Activated T-cell treated with anti-CD3 and anti-CD28 coated beads for 48 hours (primary cell): ENCODE data around the gene INTS6.

Source experiments
- DNase-seq: peaks from one replicate; pipeline ENCODE4 v3.0.0-alpha.2; 2020; ENCODE audit warnings: low read depth

The INTS6 gene

DNA sequence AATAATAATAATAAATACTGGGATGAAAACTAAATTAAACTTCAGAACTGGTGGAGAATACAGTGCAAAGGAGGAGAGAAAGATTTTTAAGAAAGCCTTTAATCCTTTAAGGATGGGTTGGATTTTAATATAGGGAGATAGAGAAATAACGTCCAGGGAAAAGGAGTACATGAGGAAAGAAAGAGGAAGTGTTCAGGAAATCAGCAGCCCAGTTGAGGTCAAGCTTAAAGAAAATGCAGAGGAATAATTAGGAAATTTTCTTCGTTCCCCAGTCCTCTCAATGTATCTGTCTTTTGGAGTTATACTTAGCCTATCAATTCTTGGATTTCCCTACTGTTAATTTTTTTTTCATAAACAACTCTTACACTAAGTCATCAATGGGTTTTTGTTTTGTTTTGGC is 47.7 kb downstream of the INTS6 start:
- DNase-seq = no peak

DNA sequence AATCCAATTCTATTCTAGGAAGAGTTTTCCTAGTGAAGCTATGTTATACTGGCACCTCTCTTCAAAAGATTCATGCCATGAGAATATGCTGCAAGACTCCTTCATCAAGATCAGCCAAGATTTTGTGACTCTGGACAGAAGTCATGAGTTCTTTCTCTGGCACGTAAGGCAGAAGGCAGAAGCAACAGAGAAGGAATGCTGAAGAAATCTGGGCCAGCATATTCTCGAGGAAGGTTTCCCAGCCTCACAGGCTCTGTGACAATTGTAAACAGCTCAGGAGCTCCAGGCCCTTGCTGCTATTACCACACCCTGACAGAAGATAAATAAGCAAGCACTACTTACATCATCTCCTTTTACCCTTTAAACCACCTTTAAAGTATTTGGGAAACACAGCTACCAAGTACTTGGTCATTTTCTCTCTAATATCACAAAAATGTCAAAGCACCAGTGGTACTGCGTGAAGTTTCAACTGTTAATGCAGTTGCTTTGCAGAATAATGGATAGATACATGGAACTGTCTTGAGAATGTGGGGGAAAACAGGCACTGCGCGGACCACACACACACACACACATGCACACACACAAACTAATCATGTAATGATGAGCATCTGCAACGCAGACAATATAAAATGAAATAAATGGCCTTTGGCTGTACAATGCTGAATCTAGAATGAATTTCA is 55.4 kb downstream of the INTS6 start:
- no peak for DNase-seq

DNA sequence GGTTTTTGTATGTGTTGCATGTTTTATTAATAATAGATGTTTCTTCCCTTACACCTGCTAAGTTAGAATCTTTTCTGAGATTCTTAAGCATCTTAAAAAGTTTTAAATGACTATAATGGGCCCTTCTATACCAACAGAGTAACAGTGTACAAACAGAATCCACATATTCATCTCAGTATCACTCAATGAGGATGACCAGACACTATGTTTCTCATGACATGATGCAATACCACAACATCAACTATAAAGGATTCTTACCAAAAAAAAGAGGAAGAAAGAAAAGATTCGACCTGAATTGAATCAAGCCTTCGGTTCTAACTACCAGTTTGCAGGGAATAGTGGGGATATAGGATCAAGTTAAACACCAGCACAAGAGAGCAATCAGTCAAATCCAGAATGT is 56.5 kb downstream of the INTS6 start:
- DNase-seq = no peak

DNA sequence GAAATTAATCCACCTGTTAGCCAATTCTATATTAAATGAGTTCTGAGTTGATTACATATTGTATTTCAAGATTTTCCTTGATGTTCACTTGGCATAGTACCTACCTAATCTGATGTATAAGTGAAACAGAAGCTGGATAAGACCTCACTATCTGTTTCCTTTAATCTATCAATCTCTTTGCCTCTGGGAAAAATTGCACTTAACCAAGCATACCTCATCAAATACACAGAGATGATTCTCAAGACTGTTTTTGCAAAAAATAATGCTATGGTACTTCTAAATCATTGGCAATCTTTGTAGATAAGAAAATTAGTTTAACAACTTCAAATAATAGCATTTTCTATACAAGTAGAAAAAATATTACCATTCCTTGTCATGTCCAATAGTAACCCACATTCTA is 58.1 kb downstream of the INTS6 start:
- DNase-seq = no peak

DNA sequence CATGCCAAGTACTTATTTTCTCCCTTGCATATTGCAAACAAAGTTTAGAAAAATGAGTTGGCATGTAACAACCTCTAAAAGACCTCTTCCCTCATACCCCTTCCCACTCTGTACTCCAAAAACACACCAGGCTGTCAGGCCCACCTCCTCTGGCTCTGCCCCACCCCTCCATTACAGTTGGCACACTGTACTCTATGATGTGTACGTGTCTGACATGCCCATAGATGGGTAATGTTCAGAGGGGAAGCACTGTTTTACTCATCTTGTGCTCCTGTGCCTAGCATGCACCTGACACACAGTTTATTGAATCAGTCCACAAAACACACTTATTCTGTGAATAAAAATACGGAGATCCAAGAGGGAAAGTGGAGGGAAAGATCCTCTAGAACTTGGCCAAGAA is 67.7 kb downstream of the INTS6 start:
- no peak for DNase-seq

DNA sequence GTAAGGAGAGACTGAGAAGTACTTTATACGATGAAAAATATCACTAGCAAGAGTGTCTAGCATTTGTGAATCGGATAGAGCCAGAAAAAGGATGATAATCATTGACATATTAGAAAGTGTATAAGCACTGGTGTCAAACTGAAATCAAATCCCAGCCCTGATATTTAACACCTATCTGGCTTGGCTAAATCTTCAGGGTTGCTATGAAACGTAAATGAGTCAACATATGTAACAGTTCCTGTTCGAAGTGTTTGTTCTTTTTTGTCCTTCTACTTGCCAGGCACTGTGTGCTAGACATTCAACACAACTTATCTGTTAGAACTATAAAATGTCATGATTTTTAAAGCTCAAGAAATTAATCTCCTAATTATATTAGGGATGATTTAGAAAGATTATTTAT is 72.6 kb downstream of the INTS6 start:
- DNase-seq = no peak

DNA sequence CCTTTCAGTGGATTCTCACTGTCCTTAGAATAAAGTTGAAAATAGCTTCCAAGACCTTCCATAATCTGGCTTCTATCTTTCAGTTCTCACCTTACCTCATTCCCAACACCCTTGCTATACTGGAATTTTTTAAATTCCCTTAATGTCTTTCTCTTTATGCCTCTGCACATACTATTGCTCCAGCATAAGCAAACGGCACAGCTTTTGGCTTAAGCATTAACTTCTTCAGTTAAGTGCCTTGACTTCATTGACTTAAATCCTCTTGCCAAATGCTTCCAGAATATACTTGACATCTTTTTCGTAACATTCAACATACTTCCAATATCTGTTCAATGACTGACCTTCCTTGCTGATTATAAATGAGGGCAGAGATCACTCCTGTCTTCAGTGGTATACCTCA is 79.4 kb downstream of the INTS6 start:
- no peak for DNase-seq

DNA sequence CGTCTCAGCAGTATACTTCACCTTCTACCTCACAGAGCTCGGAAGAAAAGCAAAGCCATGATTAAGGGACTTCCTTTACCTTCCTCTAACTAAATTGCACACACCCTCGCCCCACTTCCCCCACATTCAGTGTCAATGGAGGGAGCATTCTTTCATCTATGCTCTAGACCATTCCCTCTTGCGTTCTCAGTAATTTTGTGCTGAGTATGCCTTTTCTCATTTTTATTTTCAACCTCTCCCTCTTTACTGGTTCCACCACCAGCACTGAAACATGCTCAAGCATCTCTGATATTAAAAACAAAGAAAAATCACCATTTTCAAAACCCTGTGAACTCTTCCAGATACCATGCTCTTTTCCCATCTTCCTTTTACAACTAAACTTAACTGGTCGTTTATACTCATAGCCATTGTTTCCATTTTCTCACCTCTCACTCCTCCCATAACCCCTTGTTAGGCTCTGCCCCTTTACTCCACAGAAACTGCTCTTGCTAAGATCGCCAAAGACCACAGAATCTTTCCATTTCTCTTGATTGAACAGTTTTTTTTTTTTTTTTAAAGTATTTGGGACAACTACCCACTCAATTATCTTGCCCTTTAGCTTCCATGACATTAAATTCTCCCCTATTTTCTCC is 81.0 kb downstream of the INTS6 start:
- no peak for DNase-seq

DNA sequence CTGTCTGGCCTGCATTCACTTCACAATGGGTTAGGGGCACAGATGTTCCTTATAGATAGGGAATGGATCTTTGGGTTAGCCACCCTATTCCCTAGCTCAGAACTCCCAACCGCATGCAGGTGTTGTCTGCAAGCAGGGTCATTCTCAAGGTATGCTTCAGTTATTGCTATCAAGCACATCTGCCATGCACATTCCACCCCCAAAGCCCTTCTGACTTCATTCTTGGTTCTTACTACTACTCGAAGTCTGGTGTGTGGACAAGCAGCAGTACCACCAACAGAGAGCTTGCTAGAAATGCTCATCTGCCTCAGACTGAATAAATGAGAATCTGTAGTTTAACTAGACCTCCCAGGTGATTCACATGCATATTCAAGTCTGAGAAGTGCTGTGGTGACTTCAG is 82.0 kb downstream of the INTS6 start:
- DNase-seq = no peak

DNA sequence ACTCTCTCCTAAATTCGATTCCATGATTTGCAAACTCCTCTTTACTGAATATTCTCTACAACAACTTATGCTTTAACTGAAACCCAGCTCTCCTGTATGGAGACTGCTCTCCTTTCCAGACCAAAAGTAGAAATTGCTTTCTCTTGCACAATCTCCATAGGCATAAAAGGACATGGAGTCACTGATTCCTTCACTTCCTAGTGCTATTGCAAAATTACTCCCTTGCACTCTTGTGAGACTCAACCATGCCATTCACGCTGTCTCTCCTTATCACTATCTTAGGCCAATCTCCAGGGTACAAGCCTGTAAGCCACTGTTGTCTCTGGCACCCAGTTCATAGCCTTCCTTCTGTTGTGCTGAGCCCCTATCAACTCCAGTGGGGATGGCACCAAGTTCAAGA is 82.7 kb downstream of the INTS6 start:
- DNase-seq = no peak

DNA sequence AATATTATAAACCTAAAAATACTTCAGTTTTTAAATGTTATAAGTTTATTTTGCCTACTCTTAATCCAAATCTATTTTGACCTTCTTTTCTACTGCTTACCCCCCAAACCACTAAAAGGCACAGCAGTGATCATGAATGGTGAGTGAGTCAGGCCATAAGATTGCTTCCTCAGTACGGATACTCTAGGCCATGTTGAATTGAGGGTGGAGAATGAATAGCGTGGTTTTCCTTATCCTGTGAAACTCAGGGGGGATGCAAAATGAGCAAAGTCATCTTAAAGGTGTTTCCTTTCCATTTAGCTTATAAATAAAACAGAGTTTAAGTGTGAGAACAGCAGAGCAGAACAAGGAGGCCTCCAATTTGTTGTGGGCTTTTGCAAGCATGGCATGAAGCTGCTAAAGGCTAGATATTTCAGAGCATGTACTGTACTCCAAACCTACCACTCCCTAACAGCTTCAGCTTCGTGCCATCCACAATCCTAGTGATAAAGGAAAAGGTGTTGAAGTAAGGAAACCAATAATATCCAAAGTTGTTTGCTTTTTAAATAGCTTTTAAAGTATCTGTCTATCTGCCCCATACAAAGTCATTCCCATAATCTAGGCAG is 88.3 kb downstream of the INTS6 start:
- no peak for DNase-seq

DNA sequence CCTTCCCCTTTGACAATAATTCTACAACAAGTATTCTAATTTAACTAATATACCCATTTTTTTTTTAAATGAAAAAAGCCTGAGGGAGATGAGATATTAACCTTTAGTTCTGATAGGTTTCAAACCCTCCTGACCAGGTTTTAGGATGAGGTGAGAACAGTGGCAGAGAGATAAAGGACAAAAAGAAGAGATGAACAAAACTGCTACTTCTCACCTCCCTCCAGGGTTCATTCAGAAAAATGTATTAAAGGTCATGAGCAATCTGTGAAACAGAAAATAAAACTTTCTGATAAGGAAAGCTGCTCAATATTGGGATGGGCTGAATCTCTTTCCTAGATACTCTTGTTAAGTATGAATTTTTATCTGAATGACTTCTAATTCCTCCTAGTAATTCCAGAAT is 89.2 kb downstream of the INTS6 start:
- DNase-seq = no peak

DNA sequence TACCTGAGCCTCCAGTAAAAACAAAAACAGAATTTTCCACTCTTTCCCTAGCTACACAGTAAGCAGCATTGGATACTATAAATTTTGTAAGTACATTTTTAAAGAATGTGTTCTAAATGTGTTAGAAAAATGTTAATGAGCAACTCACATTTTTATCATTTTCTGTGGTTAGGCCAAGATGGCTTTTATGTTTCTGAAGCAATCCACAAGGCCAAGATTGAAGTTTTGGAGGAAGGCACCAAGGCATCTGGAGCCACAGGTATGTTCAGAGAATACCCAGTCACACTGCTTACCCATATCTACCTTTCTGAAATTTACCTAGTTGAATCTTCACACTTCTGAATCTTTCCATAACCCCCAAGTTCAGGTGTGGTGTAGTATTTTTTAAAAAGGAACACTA is 91.7 kb downstream of the INTS6 start:
- no peak for DNase-seq

DNA sequence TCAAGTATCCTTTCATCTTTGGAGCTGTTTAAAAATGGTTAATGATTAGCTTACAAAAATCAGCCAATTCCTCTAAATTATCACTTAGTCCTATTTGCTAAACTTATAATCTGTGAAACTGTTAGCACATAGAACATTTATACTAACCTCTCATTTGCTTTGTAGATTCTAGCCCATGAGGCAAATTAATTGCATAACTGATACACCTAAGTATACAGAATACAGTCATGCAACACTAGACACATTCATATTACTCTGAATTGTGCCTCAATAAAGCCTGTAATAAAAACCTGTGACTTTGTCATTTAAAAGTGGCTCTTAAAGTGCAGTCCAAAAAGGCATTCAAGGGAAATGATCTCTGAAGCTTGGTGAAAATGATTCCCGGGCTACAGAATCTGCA is 92.3 kb downstream of the INTS6 start:
- DNase-seq = no peak

DNA sequence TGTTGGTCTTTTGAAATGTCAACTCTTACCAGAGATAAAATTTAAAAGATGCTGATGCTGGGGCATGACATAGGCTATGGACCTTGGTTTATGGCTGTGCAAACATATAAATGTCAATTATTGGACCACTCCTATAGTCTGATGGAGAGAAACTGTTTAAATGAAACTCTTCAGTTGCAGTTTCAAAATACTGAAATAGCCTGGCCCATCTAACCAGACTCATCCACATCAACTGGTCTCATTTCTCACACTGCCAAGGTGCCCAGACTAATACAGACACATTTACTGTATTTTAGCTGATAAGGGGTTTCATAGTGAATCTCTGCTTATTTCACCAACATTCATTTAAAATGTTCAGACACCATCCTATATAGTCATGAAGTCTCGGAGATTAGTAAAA is 93.5 kb downstream of the INTS6 start:
- DNase-seq = no peak

DNA sequence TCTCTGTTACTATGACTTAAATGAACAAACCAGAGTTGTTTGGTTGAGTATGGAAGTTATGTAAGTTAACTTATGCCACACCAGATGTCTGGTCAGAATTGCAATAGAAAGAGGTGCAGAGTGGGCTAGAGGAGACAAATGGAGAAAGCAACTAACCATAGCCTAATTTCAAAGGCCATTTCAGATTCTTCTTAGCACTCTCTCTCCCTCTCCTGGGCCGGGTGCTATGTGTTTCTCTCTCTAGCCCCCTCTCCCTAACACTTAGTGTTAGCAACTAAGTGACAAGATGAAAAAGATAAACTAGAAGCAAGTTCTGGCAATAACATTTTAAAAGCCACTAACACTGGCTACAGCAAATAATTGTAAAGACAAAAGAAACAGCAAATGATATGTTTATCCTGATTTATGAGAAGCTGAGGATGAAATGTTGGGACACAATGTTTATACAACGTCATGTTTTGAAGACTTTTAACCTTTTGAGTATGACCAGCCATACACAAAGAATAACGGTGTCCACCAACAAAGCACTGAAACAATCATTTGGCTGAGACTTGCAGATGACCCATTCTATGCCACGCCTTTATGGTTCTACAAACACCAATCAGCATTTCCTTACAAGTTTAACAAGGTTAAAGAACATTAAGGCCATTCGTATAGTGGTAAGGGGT is 94.8 kb downstream of the INTS6 start:
- DNase-seq = no peak

DNA sequence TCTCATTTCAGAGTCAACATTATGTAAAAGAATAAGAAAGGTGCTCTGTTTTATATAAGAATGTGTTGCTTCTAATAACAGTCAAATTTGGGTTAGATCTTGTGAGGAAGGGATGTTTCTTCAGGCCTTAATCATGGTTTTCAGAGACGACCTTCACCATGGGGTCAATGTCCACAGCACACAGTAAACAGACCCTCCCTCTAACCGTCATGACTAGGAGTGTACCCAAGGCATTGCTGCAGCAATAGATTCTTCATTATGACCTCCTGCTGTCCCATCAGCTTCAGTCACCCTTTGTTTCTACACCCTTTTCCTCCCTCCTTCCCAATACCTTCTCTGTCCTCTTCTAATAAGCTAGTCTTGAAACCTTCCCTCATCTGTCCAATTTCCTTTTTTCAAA is 97.6 kb downstream of the INTS6 start:
- no peak for DNase-seq

DNA sequence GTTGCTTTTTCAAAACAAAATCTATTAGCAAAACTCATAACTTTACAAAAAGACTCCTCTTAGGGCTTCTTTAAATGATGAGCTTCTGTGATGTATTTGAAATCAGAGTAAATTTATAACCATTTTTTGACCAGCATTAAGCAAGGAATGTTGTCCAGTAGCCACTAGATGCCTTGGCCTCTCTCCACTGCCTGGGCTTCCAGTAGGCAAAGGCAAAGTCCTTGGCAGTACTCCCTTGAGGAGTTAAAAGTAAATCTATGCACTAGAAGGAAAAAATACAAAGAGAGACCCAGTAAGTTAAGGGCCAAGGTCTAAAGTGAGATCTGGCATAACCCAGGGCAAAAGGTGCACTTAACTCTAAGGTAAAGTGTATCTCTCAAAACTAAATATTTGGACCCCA is 103.8 kb downstream of the INTS6 start:
- DNase-seq = no peak

DNA sequence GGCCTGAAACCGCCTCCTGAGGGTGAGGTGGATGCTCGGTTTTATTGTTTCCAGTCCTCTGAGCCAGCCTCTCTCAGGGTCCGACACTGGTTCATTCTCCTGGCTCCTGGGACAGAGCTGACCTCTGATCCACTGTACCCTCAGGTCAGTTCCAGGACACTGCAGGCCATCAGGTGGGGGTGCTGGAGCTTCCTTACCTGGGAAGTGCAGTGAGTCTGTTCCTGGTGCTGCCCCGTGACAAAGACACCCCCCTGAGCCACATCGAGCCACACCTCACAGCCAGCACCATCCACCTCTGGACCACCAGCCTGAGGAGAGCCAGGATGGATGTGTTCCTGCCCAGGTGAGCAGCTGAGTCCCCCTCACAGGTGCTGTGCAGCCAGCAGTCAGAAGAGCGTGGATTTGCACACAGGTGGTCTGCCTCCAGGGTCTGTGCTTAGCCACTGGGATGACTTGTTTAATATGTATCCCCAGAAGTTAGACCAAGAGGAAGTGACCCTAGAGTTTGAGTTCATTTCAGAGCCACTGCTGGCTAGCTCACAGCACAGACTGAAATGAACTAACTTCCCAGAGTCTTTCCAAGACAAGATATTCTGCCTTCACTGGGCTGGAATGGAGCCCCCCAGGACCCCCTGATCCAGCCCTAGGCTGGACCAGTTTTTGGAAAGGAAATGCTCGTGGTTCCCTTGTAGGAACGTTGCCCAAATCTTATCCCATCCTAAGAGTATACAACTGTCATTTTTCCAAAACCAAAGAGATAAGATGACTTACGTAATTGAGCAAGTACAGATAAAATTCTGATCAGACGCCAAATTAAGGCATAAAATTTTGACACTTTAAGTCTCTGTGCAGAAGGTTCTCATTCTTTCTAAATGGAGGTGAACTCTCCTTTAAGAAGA is 104.5 kb downstream of the INTS6 start:
- no peak for DNase-seq

DNA sequence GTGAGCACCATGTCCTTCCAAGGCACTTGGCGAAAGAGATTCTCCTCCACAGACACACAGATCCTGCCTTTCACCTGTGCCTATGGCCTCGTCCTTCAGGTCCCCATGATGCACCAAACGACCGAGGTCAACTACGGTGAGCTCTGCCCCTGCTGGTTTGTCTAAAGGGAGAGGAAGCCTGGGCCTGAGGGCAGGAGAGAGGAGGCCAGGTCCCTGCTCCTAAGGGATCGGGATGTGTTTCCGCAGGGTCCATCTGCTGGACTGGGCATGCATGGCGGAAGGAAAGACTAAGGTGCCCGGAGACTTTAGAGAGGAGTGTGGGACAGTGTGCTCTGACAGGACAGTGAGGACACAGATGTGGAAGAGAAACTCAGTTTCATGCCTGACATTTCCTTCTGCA is 105.7 kb downstream of the INTS6 start:
- DNase-seq = no peak

DNA sequence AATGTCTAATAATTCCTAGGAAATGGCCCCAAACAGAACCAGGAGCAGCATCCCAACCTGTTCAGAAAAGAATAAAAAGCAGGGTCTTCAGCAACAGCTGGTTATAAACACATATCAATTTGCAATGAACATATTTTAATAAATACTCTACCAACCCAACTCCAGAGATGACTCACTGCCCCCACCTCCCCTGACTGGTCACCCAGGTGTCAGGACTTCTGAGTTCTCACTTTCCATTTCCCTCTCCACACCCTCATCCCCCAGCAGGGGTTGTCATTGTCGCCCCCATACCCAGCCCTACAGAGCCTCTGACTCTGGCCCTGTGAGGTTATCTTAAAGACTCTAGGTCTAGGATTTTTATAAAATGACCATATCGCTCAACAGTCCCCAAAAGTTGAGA is 106.4 kb downstream of the INTS6 start:
- no peak for DNase-seq

DNA sequence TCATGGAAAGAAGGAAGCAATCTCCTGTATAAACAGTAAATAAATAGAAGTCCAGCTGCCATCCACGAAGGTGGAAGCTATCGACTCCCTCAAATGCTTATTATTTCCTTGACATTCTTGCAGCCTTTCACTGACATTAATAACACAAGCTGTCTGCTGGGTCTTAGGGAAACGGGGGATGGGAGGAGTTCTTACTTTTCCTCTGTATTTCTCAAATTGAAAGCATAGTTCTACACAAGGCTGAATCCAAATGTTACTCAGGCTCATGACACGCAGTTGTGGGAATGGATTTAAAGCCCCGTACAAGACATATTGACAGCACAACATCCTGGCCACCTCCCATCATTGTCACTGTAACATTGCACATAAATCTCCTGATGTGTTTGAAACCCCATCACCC is 109.4 kb downstream of the INTS6 start:
- no peak for DNase-seq
